ENCODE measurements around the gene CYP27B1. TPM values are rescaled to one million over a fixed set of nuclear protein-coding genes. Genes with fewer than 3 reads are reported as not detected.

The CYP27B1 gene
- total RNA-seq, 4 donors from 2014 or later: 1.2 to 4.1 (median 2.0) TPM

GRCh38 chr12:57779736-57780135, 12.9 kb upstream of the CYP27B1 start:
- WGBS: 38% methylated on average over 1 of the region's 1 CpG
- Histone ChIP-seq H3K36me3 (peaks cover 4% of the 10 kb centered on the region), H3K27me3 (no peaks in the 10 kb centered on the region), H3K9me3 (no peaks in the 10 kb centered on the region), H3K4me3 (no peak overlapping the region), H3K4me1 (peaks cover 23% of the 10 kb centered on the region), H3K27ac (no peak overlapping the region)
- TF ChIP-seq POLR2A (IDR thresholded peaks at IDR 0.05) (no peak), POLR2AphosphoS5 (IDR thresholded peaks at IDR 0.05) (no peak), CTCF (IDR thresholded peaks at IDR 0.05) (no peak), EP300 (IDR thresholded peaks at IDR 0.05) (no peak)
- no peak for DNase-seq (ENCODE audit: low spot score in 2 of 2)

GRCh38 chr12:57777911-57778310, 11.0 kb upstream of the CYP27B1 start:
- peaks cover 19% of the 10 kb centered on the region for H3K4me1 ChIP-seq
- H3K36me3 ChIP-seq: peaks cover 4% of the 10 kb centered on the region
- H3K9me3 ChIP-seq: no peaks in the 10 kb centered on the region
- no peaks in the 10 kb centered on the region for H3K27me3 ChIP-seq
- DNase-seq (ENCODE audit: low spot score in 2 of 2): no peak
- H3K4me3 ChIP-seq: no peak overlapping the region
- 92% methylated on average over 7 of the region's 7 CpGs for WGBS
- TF ChIP-seq CTCF (IDR thresholded peaks at IDR 0.05) (no peak), POLR2AphosphoS5 (IDR thresholded peaks at IDR 0.05) (no peak), EP300 (IDR thresholded peaks at IDR 0.05) (no peak), POLR2A (IDR thresholded peaks at IDR 0.05) (no peak)
- no peak overlapping the region for H3K27ac ChIP-seq

GRCh38 chr12:57777367-57777766, 10.5 kb upstream of the CYP27B1 start:
- H3K9me3 ChIP-seq: no peaks in the 10 kb centered on the region
- H3K36me3 ChIP-seq: peaks cover 4% of the 10 kb centered on the region
- no peak overlapping the region for H3K4me3 ChIP-seq
- DNase-seq (ENCODE audit: low spot score in 2 of 2): peak in 1 of 2 donors; percentile 11
- H3K4me1 ChIP-seq: peaks cover 19% of the 10 kb centered on the region
- WGBS: 92% methylated on average over 7 of the region's 7 CpGs
- H3K27me3 ChIP-seq: no peaks in the 10 kb centered on the region
- no peak overlapping the region for H3K27ac ChIP-seq
- no peak for TF ChIP-seq CTCF (IDR thresholded peaks at IDR 0.05)
- TF ChIP-seq POLR2AphosphoS5 (IDR thresholded peaks at IDR 0.05): no peak
- TF ChIP-seq EP300 (IDR thresholded peaks at IDR 0.05): no peak
- no peak for TF ChIP-seq POLR2A (IDR thresholded peaks at IDR 0.05)

GRCh38 chr12:57776247-57776587, 9.3 kb upstream of the CYP27B1 start:
- Histone ChIP-seq H3K4me1 (peaks cover 15% of the 10 kb centered on the region), H3K36me3 (peaks cover 4% of the 10 kb centered on the region), H3K9me3 (no peaks in the 10 kb centered on the region), H3K4me3 (no peak overlapping the region), H3K27ac (no peak overlapping the region), H3K27me3 (no peaks in the 10 kb centered on the region)
- TF ChIP-seq POLR2AphosphoS5 (IDR thresholded peaks at IDR 0.05): no peak
- no peak for TF ChIP-seq POLR2A (IDR thresholded peaks at IDR 0.05)
- no peak for TF ChIP-seq EP300 (IDR thresholded peaks at IDR 0.05)
- no peak for TF ChIP-seq CTCF (IDR thresholded peaks at IDR 0.05)
- WGBS: 97% methylated on average over 2 of the region's 2 CpGs
- DNase-seq (ENCODE audit: low spot score in 2 of 2): no peak

GRCh38 chr12:57775563-57776246, 8.8 kb upstream of the CYP27B1 start:
- no peaks in the 10 kb centered on the region for H3K9me3 ChIP-seq
- WGBS: 85% methylated on average over 4 of the region's 4 CpGs
- peaks cover 20% of the 10 kb centered on the region for H3K4me1 ChIP-seq
- no peak overlapping the region for H3K4me3 ChIP-seq
- peaks cover 4% of the 10 kb centered on the region for H3K36me3 ChIP-seq
- no peak overlapping the region for H3K27ac ChIP-seq
- no peaks in the 10 kb centered on the region for H3K27me3 ChIP-seq
- TF ChIP-seq EP300 (IDR thresholded peaks at IDR 0.05) (no peak), CTCF (IDR thresholded peaks at IDR 0.05) (no peak), POLR2A (IDR thresholded peaks at IDR 0.05) (no peak), POLR2AphosphoS5 (IDR thresholded peaks at IDR 0.05) (no peak)
- no peak for DNase-seq (ENCODE audit: low spot score in 2 of 2)

All from suprapubic skin (tissue), 4 donors.